Measurements from ENCODE around the gene MAPK10. TPM values are rescaled to one million over a fixed set of nuclear protein-coding genes. Genes with fewer than 3 reads are reported as not detected.
"Not testable (repeated sequence)": the region's sequence is repeated elsewhere in the genome, so short reads cannot be mapped to it uniquely, and the experiment has no call there.

MAPK10 gene
- total RNA-seq, 4 donors from 2014 or later = 0.15 to 1.5 (median 0.35) TPM; not detected in 1

DNA sequence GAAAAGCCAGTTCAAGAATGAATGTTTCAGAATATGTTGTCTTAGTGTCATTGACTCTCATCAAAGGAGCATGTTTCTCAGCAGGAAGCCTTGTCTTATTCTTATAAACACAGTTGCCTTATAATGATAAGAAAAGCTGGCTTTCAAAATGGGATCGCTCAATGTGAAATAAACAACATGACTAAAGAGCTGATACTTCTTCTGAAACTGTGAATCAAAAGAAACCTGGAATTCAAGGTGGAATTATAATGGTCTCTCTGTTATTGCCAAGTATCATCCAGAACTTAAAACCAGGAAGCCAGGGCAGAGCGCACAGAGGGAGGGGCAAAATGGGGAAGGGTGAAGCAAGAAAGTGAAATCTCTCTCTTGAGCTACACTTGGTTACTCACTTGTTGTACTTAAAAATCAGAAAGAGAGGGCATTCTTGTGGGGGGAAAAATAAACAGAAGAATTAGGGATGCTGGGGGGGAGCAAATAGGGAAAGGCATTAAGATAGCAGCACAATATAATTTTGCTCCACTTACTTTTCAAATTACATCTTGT, 270.0 kb downstream of the MAPK10 start:
- Histone ChIP-seq H3K4me1 (no peaks in the 10 kb centered on the region), H3K27ac (no peak overlapping the region), H3K4me3 (no peak overlapping the region), H3K9me3 (no peaks in the 10 kb centered on the region), H3K36me3 (no peaks in the 10 kb centered on the region), H3K27me3 (no peaks in the 10 kb centered on the region)
- intact Hi-C loops (cut with DNase I; ENCODE audit: low total_unique reads) (no loop called here), in situ Hi-C loops (cut with MboI; ENCODE audit: low sequenced_read_pairs in 4 of 4) (no loop called here)
- no peak for DNase-seq
- no peak for TF ChIP-seq POLR2A (IDR thresholded peaks at IDR 0.05)
- TF ChIP-seq, protein P1, sequence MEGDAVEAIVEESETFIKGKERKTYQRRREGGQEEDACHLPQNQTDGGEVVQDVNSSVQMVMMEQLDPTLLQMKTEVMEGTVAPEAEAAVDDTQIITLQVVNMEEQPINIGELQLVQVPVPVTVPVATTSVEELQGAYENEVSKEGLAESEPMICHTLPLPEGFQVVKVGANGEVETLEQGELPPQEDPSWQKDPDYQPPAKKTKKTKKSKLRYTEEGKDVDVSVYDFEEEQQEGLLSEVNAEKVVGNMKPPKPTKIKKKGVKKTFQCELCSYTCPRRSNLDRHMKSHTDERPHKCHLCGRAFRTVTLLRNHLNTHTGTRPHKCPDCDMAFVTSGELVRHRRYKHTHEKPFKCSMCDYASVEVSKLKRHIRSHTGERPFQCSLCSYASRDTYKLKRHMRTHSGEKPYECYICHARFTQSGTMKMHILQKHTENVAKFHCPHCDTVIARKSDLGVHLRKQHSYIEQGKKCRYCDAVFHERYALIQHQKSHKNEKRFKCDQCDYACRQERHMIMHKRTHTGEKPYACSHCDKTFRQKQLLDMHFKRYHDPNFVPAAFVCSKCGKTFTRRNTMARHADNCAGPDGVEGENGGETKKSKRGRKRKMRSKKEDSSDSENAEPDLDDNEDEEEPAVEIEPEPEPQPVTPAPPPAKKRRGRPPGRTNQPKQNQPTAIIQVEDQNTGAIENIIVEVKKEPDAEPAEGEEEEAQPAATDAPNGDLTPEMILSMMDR (IDR thresholded peaks at IDR 0.05 in 4 of 5, conservative IDR thresholded peaks at IDR 0.05 in 1 of 5) = no peak
- no peak for ATAC-seq

DNA sequence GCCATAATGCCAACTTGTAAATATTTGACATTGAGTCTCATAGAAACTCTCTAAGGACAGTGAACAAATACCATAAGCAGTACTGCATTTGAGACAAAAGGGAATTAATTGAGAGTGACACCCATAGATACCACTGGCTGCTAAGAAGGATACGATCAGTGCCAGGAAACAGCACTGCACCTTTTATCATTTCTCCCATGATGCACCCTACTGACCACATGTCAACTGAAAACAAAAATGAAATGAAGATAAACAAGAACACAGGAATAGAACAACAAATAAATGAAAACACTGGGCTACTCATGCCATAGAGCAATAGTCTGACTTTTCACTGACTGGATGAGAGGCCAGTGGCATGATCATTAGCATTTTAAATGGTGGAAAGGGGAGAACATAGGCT, 270.8 kb downstream of the MAPK10 start:
- in situ Hi-C loops (cut with MboI; ENCODE audit: low sequenced_read_pairs in 4 of 4) = no loop called here
- no peak for DNase-seq
- H3K36me3 ChIP-seq = no peaks in the 10 kb centered on the region
- H3K4me3 ChIP-seq = no peak overlapping the region
- H3K9me3 ChIP-seq = no peaks in the 10 kb centered on the region
- TF ChIP-seq, protein P1 (IDR thresholded peaks at IDR 0.05 in 4 of 5, conservative IDR thresholded peaks at IDR 0.05 in 1 of 5) = no peak
- no peak for TF ChIP-seq POLR2A (IDR thresholded peaks at IDR 0.05)
- intact Hi-C loops (cut with DNase I; ENCODE audit: low total_unique reads) = no loop called here
- no peak overlapping the region for H3K27ac ChIP-seq
- H3K27me3 ChIP-seq = no peaks in the 10 kb centered on the region
- no peaks in the 10 kb centered on the region for H3K4me1 ChIP-seq
- no peak for ATAC-seq

DNA sequence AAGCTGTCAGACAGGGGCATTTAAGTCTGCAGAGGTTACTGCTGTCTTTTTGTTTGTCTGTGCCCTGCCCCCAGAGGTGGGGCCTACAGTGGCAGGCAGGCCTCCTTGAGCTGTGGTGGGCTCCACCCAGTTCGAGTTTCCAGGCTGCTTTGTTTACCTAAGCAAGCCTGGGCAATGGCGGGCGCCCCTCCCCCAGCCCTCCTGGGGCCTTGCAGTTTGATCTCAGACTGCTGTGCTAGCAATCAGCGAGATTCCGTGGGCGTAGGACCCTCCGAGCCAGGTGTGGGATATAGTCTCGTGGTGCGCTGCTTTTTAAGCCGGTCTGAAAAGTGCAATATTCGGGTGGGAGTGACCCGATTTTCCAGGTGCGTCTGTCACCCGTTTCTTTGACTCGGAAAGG, 284.1 kb downstream of the MAPK10 start:
- H3K27me3 ChIP-seq; ATAC-seq; DNase-seq; H3K4me1 ChIP-seq; in situ Hi-C loops (cut with MboI; ENCODE audit: low sequenced_read_pairs in 4 of 4); H3K36me3 ChIP-seq; H3K27ac ChIP-seq; intact Hi-C loops (cut with DNase I; ENCODE audit: low total_unique reads); H3K4me3 ChIP-seq; H3K9me3 ChIP-seq: not testable (repeated sequence)

DNA sequence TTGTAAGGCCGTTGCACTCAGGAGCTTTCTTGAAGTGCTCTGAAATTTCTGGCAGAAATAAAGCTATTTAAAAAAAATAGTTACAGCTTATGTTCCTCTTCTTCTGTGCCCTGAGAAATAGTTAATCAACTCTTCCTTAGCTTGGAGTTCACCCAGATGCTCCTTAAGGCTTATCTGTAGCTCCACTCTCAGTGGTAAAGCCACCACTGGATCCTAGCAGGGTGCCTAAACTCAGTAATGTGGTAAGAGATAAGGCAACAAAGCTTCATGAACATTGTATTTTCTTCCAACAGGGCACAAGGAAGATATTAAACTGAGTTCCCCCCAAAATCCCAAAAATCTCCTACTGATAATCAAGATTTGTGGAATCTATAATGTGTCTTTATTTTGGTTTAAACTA, 299.5 kb downstream of the MAPK10 start:
- in situ Hi-C loops (cut with MboI; ENCODE audit: low sequenced_read_pairs in 4 of 4) = no loop called here
- no peak for ATAC-seq
- DNase-seq = no peak
- Histone ChIP-seq H3K4me1 (no peaks in the 10 kb centered on the region), H3K36me3 (no peaks in the 10 kb centered on the region), H3K27ac (no peak overlapping the region), H3K4me3 (no peak overlapping the region), H3K9me3 (no peaks in the 10 kb centered on the region), H3K27me3 (no peaks in the 10 kb centered on the region)
- no peak for TF ChIP-seq POLR2A (IDR thresholded peaks at IDR 0.05)
- TF ChIP-seq, protein P1 (IDR thresholded peaks at IDR 0.05 in 4 of 5, conservative IDR thresholded peaks at IDR 0.05 in 1 of 5) = no peak
- intact Hi-C loops (cut with DNase I; ENCODE audit: low total_unique reads) = no loop called here

DNA sequence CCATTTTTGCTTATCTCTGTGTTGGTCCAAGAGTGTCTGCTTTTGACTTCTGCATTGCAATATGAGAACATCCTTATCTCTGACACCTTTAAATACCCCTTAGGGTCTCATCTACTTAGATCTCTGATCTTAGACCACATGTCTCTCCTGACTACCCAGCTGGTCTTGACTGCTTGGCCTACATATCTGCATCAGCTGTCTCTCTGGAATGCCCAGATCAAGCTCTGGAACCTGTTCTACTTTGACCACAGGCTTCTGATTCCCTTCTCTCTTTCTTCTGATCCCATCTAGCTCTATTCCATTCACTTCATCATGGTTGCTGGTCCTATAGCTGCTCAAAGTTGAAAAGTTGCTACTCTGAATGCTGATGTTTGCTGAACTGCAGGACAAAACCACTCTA, 301.2 kb downstream of the MAPK10 start:
- Histone ChIP-seq H3K4me3 (no peak overlapping the region), H3K27me3 (no peaks in the 10 kb centered on the region), H3K36me3 (no peaks in the 10 kb centered on the region), H3K27ac (no peak overlapping the region), H3K4me1 (no peaks in the 10 kb centered on the region), H3K9me3 (no peaks in the 10 kb centered on the region)
- TF ChIP-seq, protein P1 (IDR thresholded peaks at IDR 0.05 in 4 of 5, conservative IDR thresholded peaks at IDR 0.05 in 1 of 5) = no peak
- TF ChIP-seq POLR2A (IDR thresholded peaks at IDR 0.05) = no peak
- intact Hi-C loops (cut with DNase I; ENCODE audit: low total_unique reads) (no loop called here), in situ Hi-C loops (cut with MboI; ENCODE audit: low sequenced_read_pairs in 4 of 4) (no loop called here)
- DNase-seq (no peak), ATAC-seq (no peak)
